ENCODE results near the gene TMSB15A. TPM values are rescaled to one million over a fixed set of nuclear protein-coding genes. Genes with fewer than 3 reads are reported as not detected.

The TMSB15A gene
- total RNA-seq, 1 donor from 2014 or later: 6.2 TPM

Other genes with a start within 250 kb of the TMSB15A start
- gene NXF2B, start 76.7 kb downstream of the TMSB15A start, total RNA-seq: not detected in 2 replicates
- gene TCP11X2, start 44.9 kb downstream of the TMSB15A start, total RNA-seq: 0.14 and 0.42 TPM in 2 replicates
- 10.8 and 14.8 TPM in 2 replicates for gene ARMCX5, start 82.8 kb upstream of the TMSB15A start, total RNA-seq
- 0.41 and 1.5 TPM in 2 replicates for gene GPRASP1, start 134.7 kb upstream of the TMSB15A start, total RNA-seq
- gene GPRASP2, start 195.7 kb upstream of the TMSB15A start, total RNA-seq: 10.5 and 10.6 TPM in 2 replicates
- 3.1 and 9.5 TPM in 2 replicates for gene GPRASP3, start 204.0 kb upstream of the TMSB15A start, total RNA-seq